GM03348 (cell line): ENCODE results near the gene ZKSCAN7.
"Not testable (repeated sequence)": the region's sequence is repeated elsewhere in the genome, so short reads cannot be mapped to it uniquely, and the experiment has no call there.

Source experiments
- DNase-seq: peaks from one replicate; pipeline ENCODE4 v3.0.0; 2012; ENCODE audit warnings: low spot score

Gene ZKSCAN7

DNA sequence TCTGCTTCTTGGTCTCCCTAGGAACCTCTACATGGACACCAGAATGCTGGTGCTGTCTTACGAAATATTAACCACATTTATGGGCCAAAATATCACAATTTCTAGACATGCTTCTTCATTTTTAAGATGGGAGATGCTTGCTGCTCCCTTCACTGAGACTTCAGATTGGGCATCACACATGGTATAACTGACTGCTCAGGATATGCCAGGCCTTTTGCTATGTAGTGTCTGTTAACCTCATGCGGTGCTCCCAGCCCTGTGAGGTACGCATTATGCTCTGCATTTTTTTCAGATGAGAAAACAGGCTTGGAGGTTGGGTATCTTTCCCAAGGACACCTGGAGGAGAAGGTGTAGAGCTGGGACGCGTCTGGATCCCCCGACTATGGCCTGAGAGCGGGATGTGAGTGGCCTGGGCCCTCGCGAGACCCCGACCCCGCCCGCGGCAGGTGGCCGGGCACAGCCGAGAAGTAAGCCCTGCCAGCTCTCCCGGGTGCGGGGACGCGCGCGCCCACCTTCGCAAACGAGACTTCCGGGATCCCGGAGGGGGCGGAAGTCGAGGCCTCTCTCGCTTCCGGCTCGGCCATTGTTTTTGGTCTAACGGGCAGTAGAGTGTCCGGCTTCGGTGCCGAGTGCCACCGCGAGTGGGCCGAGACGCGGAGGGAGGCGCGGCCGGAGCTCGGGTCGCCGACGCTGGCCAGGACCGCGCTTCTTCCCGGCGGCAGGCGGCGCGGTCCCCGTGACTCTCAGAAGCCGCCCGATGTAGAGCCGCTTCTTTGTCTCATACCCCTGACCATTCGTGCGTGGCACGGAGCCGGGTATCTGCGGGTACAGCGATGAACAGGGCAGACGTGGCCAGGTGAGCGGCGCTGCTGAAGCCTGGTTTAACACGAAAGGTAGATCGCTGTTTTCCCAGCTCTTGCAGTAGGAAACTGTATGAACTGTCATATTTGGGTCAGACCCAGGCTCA lies at the start of gene ZKSCAN7:
Gene ZKSCAN7, plus strand, starts transcription at position 568 of the 967 bp plus-strand sequence. CDS start 1,855 bp downstream, outside the sequence.
- DNase-seq: peak; percentile 91

DNA sequence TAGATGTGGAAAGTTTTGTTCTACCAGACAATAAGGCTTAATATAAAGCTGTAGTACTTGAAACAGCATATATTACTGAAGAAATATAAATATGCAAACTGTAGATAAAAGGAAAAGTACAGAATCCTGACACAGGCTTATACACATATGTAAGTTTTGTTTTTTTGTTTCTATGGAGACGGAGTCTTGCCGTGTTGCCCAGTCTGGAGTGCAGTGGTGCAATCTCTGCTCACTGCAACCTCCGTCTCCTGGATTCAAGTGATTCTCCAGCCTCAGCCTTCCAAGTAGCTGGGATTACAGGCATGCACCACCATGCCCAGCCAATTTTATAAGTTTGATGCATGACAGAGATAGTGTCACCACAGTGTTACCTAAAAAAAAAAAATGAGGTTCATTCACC lies 48.4 kb upstream of the ZKSCAN7 start:
- DNase-seq: no peak

DNA sequence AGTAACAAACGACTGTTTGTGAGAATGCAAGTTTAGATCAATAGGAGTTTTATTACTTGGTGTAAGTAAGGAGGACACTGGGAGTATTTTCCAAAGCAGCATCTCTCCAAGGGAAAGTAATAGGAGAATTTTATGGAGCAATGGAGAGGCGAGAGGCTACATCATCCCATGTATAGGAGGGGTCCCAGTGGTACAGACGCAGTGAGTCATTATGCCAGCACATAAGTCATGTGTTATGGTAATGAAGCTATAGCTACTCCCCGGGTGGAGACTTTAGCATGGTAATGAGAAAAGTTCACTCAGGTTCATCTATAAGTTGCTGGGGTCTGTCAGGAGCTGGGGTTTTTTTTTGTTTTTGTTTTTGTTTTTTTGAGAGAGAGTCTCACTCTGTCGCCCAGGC lies 48.0 kb upstream of the ZKSCAN7 start:
- no peak for DNase-seq

DNA sequence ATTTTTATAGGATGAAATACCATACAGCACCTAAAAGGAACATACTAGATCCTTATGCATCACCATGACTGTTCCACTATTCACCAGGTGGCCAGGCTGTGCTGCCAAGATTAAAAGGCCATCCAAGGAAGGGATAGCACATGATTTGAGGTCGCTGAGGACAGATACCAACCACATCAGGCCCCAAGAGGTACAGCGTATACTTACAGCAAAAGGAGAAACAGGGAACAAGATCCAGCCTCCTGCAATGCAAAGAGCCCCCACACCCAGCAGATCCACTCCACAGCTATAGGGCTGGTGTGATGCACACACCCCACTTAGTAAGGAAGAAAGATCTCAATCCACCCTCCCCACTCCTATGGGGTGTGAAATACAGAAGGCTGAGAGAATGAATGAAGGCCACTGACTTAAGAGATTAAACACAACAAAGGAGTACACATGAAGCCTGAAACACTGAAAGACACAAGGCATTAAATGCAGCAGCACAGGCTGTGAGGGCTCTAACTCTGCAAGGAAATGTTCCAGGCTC lies 45.5 kb upstream of the ZKSCAN7 start:
- DNase-seq: no peak

- DNase-seq: no peak
Observed at GRCh38 chr3:44510000-44510368, 45.0 kb upstream of the ZKSCAN7 start.

DNA sequence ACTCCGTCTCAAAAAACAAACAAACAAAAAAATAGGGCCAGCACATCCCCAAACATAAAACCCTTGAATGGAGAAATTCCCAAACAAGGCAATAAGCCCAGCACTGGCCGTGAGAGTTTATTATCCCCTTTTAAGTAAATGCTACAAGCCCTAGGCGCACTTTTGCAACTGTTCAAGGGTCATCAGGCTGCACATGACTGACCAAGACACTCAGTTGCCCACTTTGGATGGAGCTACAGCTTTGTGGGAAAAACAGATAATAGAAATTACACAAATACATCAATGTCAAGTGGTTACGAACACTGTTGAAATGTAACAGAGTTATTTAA lies 43.8 kb upstream of the ZKSCAN7 start:
- DNase-seq: peak; percentile 11

DNA sequence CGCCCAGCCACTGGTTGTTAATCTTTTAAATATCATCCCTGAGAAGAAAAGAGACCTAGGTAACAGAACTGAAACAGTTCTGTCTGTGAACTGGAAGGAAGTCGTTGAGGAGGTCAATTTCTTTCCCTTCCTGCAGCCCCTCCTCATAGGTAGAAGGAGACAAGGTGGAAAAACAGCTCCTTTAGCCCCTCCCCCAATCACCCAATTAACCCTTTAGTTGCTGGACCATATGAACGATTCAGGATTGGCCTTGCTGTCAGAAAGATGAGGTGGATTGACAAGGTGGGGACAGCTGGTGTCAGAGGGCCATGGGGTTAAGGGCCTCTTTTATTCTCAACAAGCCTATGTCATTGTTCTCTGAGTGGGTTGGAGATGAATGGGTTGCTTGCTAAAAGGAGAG lies 41.5 kb upstream of the ZKSCAN7 start:
- DNase-seq: no peak

DNA sequence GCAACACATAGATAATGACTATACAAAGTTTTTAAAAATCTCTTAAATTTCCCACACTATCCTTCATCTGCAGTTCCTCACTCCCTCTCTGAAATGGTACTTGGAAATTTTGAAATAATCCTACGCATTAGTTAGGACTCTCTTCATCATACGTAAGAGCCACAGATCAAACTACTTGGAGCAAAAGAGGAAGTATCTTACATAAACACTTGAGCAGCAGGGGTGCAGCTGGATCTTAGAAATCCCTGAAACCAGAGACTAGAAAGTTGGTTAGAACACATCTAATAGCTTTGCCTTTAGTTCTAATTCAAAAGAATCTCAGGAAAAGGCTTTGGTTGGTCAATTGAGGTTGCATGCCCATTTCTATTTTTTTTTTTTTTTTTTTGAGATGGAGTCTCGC lies 38.8 kb upstream of the ZKSCAN7 start:
- no peak for DNase-seq

- no peak for DNase-seq
Observed at GRCh38 chr3:44518782-44519156, 36.2 kb upstream of the ZKSCAN7 start.

DNA sequence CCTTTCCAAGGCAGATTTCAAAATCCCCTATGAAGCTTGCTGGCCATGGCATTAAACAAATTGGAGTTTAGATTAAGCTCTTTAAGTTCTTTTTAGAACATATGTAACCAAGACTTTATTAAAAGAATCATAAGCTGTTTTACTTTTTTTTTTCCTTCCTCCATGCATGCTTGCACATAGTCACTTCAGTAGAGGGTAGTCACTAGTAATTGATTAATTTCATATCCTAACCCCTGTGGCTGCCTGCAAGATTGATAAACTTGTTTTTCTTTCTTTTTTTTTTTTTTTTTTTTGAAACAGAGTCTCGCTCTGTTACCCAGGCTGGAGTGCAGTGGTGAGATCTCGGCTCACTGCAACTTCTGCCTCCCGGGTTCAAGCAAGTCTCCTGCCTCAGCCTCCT lies 33.3 kb upstream of the ZKSCAN7 start:
- DNase-seq: no peak

DNA sequence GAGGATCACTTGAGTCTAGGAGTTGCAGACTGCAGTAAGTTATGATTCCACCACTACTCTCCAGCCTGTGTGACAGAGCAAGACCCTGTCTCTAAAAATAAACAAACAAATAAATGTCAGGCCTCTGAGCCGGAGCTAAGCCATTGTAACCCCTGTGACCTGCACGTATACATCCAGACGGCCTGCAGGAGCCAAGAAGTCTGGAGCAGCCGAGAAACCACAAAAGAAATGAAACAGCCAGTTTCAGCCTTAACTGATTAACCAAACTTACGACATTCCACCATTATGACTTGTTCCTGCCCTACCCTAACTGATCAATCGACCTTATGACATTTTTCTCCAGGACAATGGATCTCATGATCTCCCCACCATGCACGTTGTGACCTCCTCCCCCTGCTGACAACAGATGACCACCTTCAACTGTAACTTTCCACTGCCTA lies 32.5 kb upstream of the ZKSCAN7 start:
- DNase-seq: no peak

DNA sequence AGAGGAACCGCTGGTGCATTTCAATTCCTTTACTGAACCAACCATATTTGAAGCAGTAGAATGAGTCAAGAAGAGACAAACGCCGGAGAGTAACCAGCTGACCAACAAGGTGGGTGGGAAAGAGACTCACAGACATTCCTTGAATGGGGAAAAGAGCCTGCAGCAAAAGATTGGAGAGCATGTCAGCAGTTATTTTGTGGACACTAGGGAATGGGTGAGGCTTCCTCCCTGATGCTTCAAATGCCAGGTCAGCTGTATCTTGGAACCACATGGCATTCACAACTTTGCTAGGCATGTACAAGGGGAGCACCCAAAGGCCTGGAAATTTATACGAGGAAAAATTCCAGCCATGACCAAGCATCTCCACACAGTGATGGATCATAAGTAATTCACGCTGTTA lies 29.9 kb upstream of the ZKSCAN7 start:
- no peak for DNase-seq

GRCh38 chr3:44529927-44530326 lies 25.1 kb upstream of the ZKSCAN7 start:
- peak; percentile 24 for DNase-seq

DNA sequence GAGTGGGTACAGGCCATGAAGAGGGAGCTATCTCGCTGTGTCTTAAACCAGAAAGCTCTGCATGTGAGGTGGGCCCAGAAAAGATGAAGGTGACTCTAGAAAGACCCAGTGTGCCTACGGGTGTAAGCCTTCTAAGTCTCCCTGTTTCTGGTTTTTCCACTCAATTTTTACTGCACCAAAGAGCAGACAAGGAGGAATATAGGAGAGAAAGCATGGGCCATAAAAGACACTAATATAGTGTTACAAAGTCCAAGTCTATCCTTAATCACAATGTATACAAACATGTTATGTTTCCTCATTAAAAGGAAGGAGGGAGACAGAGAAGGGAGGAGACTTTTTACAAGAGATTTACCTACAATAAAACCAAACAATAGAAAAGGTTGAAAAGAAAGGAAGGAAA lies 24.1 kb upstream of the ZKSCAN7 start:
- DNase-seq: no peak

DNA sequence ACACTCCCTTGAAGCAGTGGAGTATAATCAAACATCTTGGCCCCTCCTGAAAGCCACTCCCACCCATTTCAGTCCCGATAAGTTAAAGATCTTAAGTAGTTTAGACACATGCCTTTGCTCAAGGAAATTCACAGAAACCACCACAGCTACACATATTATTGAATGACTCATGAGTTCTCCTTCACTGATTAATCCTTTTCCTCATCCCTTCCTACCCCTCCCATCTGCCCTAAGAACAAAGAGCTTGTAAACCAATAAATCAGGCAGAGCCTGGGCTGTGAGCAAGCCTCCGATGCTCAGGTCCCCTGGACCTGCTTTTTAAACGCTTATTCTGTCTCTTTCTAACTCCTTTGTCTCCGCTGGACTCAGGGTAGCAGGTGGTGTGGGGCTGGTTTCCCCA lies 20.3 kb upstream of the ZKSCAN7 start:
- DNase-seq: not testable (repeated sequence)

DNA sequence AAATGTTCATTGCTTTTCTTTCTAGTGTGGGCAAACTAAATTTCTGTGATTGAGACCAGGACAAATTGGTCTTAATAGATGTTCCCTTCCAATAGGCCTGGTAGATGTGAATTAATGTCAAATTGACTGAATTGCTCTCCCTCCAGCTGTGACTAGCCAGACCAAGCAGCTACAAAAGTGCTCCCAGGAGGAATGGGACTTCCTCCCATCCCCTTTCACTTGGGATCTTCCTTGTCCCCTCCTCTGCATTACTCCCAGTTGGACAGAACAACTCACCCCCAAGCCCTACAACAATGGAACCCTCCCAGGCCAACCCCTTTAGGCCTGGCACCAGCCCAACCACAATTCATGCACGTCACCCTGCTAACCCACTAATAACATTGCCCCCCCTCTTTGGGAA lies 19.6 kb upstream of the ZKSCAN7 start:
- no peak for DNase-seq

DNA sequence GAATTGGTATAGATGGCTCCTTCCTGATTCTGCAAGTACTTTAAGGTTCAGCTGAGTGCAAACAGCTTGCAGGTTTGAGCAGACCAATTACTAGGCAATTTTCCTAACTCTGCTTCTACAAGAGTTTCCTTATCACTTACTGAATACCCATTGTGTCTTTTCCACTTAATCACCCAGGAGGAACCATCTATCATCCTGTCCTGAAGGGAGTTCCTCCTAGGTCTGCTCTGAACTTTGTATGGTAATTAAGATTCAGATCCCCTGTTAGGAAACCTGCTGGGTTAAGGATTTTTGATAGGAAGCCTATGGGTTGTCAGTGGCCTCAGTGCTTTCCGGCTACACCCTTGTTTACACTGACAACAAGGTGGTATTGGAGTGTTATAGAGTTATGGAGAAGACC lies 10.2 kb upstream of the ZKSCAN7 start:
- not testable (repeated sequence) for DNase-seq

GRCh38 chr3:44555723-44556122 lies 730 bp downstream of the ZKSCAN7 start:
- peak; percentile 23 for DNase-seq

- DNase-seq: no peak
Observed at GRCh38 chr3:44557074-44557473, 2.1 kb downstream of the ZKSCAN7 start.

- DNase-seq: no peak
Observed at GRCh38 chr3:44561076-44561475, 6.1 kb downstream of the ZKSCAN7 start.

DNA sequence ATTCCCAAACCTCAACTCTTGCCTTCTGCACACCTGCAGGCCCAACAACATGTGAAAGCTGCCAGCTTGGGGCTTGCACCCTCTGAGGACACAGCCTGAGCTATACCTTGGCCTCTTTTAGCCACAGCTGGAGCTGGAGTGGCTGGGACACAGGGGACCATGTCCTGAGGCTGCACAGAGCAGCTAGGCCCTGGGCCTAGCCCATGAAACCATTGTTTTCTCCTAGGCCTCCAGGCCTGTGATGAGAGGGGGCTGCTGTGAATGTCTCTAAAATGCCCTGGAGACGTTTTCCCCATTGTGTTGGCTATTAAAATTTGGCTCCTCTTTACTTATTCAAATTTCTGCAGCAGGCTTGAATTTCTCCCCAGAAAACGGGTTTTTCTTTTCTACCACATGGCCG lies 7.2 kb downstream of the ZKSCAN7 start:
- DNase-seq: no peak

DNA sequence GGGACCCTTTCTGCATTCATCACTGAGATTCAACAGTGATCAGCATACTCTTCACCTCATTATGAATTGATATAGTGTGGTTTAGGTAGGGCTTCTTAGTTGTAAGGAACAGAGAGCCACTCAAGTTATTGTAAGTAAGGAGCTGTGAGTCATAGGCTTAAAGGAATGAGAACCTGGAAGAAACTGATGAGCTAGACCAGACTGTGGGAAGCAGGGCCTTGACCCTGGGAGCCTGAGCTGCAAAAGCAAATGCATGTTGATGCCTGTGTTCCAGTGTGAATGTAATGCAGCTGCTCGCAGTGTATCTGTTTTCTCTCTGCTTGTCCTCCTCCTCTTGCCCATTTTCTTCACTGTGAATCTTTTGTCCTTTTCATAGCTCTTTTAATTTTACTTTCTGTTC lies 13.6 kb downstream of the ZKSCAN7 start:
- no peak for DNase-seq

DNA sequence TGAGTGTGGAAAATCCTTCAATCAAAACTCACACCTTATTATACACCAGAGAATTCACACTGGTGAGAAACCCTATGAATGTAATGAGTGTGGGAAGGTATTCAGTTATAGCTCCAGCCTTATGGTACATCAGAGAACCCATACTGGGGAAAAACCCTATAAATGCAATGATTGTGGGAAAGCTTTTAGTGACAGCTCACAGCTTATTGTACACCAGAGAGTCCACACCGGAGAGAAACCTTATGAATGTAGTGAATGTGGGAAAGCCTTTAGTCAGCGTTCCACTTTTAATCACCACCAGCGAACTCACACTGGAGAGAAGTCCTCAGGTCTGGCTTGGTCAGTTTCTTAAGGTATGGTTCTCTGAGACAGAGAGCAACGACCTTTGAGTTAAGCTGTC lies 16.0 kb downstream of the ZKSCAN7 start:
- no peak for DNase-seq

GRCh38 chr3:44576613-44577012 lies 21.6 kb downstream of the ZKSCAN7 start:
- DNase-seq: no peak
